COLO668 (cell line): ENCODE measurements around the gene GDF3.
"Not testable (repeated sequence)": the region's sequence is repeated elsewhere in the genome, so short reads cannot be mapped to it uniquely, and the experiment has no call there.

Experiments used
- DNase-seq: peaks from one replicate; lab custom pipeline; 2025; ENCODE audit not compliant: unreplicated experiment; lab: John Stamatoyannopoulos, UW

The GDF3 gene

DNA sequence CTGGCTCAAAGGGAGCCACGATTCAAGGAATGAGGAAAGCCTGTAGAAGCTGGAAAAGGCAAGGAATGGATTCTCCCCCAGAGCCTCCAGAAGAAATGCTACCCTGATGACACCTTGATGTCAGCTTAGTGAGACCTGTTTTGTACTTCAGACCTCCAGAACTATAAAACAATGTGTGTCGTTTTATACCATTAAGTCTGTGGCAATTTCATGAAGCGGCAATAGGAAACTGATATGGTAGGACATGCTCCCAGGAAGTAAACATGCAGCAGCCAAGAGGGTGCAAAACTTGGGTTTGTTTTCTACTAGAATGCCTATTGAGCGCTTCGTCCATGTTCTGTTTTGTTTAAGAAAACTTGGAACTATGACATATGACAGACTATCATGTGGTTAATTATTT is 27.4 kb downstream of the GDF3 start:
- DNase-seq = no peak

DNA sequence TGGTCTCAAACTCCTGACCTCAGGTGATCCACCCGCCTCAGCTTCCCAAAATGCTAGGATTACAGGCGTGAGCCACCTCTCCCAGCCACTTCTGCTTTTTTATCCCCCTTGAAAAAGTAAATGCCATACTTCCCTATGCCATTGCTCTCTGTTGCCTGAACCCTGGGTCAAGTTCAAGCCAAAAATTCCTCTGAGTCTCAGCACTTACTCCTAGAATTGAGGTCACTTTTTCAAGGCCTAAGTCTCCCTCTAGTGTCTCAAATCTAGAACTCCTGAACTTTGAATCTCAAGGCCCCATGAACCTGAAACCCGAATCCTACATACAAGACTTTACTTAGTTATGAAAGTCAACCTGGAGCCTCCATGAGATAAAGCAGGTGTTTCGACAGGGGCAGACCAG is 28.4 kb downstream of the GDF3 start:
- no peak for DNase-seq

DNA sequence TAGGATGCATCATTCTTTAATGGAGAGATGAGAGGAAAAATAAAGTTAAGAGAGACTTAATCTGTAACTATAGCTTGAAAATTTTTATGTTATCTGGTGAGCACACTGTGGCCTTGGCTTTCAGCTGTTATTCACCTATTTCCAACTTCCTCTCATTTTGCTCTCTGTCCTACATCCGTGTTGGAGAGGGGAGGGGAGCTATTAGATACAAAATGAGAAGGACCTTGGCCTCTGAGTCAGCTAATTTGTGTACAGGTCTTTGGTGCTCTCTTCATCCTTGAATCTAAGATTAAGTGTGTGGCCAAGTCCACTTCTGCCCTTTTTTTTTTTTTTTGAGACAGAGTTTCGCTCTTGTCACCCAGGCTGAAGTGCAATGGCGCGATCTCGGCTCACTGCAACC is 29.0 kb downstream of the GDF3 start:
- no peak for DNase-seq

DNA sequence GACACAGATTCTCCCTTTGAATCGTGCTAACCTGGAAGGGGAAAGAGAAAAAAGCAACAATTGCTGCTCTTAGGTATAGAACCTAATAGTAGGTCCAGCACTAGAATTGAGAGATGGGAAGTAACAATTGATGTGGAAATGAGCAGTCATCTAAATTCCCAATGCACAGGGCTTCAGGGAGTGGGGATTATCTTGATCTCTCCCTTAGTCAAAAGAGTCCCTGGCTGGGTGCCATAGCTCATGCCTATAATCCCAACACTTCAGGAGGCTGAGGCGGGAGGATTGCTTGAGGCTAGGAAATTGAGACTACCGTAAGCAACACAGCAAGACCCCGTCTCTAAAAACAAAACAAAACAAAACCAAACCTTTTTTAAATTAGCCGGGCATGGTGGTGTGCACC is 33.8 kb downstream of the GDF3 start:
- no peak for DNase-seq

DNA sequence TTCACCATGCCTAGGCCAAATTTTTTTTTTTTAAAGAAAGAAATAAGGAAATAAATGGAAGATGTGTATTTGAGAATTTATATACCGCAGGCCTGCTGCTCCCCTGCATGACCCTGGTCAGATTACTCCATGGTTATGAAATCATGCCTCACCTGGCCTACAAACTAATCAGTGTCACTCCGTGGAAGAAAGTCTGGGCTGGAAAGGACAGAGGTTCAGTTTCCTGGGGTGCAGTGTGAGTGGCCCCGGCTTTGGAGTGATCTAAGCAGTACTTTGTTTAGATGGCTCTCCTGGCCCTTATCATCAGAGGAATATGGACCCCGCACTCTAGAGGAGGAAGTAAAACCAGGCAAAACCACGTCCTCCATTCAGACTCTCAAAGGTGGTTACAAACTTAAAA is 39.5 kb downstream of the GDF3 start:
- no peak for DNase-seq

DNA sequence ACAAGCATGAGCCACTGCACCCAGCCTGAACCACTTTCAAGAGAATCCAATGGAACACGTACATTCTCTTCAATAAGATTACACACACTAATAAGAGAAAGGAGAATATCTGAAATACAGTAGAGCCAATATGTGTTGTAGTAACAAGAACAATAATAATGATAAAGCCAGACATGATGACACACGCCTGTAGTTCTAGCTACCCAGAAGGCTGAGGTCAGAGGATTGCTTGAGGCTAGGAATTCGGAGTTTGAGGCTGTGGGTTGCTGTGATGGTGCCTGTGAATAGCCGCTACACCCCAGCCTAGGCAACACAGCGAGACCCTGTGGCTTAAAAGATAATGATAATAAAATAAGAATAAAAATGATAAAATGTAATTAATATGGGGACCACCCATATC is 45.5 kb downstream of the GDF3 start:
- no peak for DNase-seq

DNA sequence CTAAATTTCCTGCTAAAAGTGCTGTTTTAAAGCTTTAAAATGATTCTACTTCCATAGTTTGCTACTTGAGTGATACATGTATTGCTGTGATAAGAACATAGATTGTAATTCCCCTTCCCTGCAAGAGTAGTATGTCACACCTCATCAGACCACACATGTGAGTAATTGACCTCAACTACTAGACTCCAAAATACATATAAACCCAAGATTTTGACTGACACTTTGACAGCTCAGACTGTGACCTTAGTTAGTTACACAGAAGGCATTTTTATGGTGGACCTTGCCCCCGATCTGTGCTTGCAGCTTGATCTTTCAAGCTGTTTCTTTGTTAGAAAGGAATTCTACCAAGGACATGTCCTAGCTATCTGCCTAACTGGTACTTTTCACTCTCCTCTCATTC is 48.5 kb downstream of the GDF3 start:
- DNase-seq = no peak

DNA sequence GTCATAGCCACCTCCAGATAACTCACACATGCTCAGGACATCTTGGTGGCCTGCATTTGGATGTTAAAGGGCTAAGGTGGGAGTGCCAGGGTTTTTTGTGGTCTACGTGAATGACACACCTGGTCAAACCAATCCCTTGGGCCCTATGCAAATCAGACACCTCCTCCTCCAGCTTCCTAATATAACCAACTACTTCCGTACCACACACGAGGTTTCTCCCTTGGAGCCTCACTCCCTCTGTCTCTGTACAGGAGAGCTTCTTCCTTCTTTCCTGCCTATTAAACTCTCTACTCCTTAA is 49.4 kb downstream of the GDF3 start:
- DNase-seq = no peak

DNA sequence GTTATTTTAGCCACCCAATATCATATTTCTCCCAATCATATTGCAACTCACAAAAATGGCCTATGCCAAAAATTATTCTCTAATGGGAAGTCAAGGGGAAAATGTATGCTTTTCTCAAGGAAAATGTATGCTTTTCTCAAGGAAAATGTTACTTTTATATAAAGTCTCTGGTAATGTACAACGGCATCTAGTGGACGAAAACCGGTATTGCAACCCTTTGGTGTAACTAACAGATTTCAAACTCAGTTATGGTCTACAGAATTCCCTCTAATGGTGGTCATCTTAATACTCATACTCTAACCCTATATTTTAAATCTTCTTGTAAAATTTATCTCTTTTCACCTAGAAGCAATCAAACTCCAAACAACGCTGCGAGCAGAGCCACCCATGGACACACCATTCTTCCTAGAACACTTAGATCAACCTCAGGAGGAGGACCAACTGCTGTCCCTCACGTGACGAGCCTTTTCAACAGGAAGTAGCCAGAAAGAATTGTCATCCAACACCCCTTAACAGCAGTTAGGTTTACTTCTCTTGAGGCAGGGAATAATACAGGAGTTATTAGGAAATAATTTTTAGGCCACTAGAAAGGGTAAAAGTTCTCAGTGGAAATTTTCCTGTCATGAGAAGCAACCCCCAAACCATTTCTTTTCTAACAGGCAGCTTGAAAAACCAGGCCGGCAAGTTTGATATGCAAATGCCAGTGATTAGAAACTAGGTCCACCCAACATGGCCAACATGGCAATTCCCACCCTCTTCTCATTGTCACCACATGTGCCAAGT is 50.0 kb downstream of the GDF3 start:
- peak; percentile 0 for DNase-seq

DNA sequence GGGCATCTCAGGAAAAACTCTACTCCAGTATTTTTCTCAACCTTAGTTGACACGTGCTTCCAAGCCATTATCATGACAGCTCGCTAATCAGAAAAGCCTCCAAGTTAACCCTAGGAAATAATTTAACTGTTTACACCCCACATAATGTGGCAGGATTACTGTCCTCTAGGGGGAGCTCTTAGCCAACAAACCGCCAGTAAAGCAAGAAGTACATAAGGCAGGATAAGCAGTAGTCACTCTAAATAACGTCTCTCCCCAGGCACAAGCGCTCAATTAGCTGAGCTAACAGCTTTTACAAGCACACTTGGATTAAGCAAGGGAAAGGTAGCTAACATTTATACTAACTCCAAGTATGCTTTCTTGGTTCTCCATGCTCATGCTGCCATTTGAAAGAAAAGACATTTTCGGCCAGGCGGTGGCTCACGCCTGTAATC is 52.7 kb downstream of the GDF3 start:
- DNase-seq = peak; percentile 31

DNA sequence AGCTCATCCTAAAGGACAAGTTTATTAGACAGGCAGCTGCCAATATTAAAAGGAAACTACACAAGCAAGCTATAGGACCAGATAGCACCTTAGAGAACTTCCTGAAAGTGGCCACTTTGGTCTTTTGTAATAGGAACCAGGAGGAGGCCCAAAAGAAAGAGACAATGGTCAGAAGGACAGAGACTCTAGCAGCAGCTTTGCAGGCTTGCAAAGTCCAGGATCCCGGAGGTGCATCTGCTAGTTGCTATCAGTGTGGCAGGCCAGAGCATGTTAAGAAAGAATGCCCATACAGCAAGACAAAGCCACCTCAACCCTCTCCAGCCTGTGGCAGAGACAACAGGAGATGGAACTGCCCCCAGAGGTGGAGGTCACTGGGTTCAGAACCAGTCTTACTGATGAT is 53.3 kb downstream of the GDF3 start:
- DNase-seq = no peak

DNA sequence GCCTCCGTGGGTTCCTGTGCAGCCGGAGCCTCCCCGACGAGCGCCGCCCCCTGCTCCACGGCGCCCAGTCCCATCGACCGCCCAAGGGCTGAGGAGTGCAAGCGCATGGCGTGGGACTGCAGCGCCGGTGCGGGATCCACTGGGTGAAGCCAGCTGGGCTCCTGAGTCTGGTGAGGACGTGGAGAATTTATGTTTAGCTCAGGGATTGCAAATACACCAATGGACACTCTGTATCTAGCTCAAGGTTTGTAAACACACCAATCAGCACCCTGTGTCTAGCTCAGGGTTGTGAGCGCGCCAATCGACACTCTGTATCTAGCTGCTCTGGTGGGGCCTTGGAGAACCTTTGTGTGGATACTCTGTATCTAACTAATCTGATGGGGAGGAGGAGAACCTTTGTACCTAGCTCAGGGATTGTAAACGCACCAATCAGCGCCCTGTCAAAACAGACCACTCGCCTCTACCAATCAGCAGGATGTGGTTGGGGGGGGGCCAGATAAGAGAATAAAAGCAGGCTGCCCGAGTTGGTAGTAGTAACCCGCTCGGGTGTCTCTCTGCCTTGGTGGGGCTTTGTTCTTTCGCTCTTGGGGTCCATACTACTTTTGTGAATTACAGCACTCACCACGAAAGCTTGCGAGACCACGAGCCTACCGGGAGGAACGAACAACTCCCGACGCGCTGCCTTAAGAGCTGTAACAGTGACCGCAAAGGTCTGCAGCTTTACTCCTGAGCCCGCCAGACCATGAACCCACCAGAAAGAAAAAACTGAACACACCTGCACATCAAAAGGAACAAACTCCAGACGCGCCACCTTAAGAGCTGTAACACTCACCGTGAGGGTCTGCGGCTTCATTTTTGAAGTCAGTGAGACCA is 55.2 kb downstream of the GDF3 start:
- not testable (repeated sequence) for DNase-seq
